ES-I3 (cell line): Measurements from ENCODE around the gene FBXO42.
"Not testable (repeated sequence)": the region's sequence is repeated elsewhere in the genome, so short reads cannot be mapped to it uniquely, and the experiment has no call there.

Experiments used
- H3K36me3 ChIP-seq: 2 replicates; pipeline ENCODE4 v1.6.1; 2013; ENCODE audit warnings: mild to moderate bottlenecking, low read length, control low read depth, moderate library complexity; ENCODE audit not compliant: insufficient read depth
- H3K4me1 ChIP-seq: 2 replicates; pipeline ENCODE4 v1.6.1; 2013; ENCODE audit warnings: mild to moderate bottlenecking, control low read depth, low read length; ENCODE audit not compliant: insufficient read depth
- H3K9ac ChIP-seq: 2 replicates; pipeline ENCODE4 v1.6.1; 2013; ENCODE audit warnings: low read depth, mild to moderate bottlenecking, low read length, moderate library complexity
- H3K9me3 ChIP-seq: 2 replicates; pipeline ENCODE4 v1.6.1; 2013; ENCODE audit warnings: mild to moderate bottlenecking, low read length, moderate library complexity; ENCODE audit not compliant: control insufficient read depth, insufficient read depth

Gene FBXO42

DNA sequence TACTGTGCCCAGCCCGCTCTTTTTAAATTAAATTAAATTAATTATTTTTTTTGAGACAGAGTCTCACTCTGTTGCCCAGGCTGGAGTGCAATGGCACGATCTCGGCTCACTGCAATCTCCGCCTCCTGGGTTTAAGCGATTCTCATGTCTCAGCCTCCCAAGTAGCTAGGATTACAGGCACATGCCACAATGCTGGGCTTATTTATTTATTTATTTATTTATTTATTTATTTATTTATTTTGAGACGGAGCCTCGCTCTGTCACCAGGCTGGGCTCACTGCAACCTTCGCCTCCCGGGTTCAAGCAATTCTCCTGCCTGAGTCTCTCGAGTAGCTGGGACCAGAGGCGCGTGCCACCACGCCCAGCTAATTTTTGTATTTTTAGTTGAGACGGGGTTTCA is 129.6 kb downstream of the FBXO42 start:
- H3K4me1 ChIP-seq, H3K9ac ChIP-seq, H3K36me3 ChIP-seq, H3K9me3 ChIP-seq: not testable (repeated sequence)

DNA sequence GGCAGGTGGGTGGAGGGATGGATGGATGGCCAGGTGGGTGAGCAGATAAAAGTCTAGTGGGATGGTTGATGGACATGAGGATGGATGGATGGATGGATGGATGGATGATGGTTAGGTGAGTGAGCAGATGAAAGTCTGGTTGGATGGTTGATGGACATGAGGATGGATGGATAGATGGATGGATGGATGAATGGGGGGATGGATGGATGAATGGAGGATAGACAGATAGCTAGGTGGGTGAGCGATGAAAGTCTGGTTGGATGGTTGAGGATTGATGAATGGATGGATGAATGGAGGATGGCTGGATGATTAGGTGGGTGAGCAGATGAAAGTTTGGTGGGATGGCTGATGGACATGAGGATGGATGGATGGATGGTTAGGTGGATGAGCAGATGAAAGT is 130.8 kb downstream of the FBXO42 start:
- Histone ChIP-seq H3K9me3 (no peaks in the 10 kb centered on the region), H3K36me3 (no peaks in the 10 kb centered on the region), H3K4me1 (no peaks in the 10 kb centered on the region), H3K9ac (no peak overlapping the region)

DNA sequence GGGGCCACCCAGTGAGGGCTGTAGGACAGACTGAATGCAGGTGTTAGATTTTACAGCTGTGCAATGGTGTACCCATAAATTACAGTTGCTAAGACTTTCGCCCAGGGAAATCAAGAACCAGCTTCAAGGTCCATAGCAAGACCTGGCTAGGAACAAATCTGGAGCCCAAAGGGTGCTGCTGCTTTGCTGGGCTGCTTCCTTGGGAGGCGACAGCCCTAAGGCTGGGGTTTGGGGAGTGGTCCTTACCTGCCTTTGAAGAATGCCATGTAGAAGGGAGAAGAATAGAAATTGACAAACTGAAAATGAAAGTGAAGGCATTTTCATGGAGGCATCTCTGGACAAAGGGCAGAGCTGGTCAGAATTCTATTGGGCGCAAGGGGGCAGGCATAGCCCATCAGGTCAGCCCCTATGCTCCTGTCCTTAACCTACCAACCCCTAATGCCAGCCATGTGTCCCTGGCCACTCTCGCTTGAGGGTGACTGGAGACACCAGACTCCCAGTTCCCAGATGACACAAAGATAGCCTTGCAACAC is 132.2 kb downstream of the FBXO42 start:
- no peak overlapping the region for H3K9ac ChIP-seq
- no peaks in the 10 kb centered on the region for H3K9me3 ChIP-seq
- no peaks in the 10 kb centered on the region for H3K4me1 ChIP-seq
- no peaks in the 10 kb centered on the region for H3K36me3 ChIP-seq

DNA sequence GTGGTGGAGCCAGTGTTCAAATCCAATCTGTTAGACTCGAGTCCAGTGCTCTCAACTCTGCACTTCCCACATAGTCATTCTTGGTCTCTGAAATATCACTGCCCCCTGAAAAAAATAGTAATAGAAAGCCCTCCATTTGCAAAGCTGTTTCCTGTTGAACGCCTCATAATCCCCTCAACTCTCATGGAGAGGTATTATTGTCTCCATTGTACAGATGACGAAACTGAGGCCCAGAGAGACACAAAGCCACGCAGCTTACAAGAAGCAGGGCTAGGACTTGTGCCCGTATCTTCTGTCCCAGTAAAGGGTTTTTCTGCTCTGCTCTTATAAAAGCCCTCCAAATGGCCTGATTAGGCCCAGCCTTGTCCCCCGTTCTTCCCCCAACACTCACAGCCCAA is 133.6 kb downstream of the FBXO42 start:
- H3K36me3 ChIP-seq = no peaks in the 10 kb centered on the region
- no peak overlapping the region for H3K9ac ChIP-seq
- no peaks in the 10 kb centered on the region for H3K4me1 ChIP-seq
- H3K9me3 ChIP-seq = no peaks in the 10 kb centered on the region

DNA sequence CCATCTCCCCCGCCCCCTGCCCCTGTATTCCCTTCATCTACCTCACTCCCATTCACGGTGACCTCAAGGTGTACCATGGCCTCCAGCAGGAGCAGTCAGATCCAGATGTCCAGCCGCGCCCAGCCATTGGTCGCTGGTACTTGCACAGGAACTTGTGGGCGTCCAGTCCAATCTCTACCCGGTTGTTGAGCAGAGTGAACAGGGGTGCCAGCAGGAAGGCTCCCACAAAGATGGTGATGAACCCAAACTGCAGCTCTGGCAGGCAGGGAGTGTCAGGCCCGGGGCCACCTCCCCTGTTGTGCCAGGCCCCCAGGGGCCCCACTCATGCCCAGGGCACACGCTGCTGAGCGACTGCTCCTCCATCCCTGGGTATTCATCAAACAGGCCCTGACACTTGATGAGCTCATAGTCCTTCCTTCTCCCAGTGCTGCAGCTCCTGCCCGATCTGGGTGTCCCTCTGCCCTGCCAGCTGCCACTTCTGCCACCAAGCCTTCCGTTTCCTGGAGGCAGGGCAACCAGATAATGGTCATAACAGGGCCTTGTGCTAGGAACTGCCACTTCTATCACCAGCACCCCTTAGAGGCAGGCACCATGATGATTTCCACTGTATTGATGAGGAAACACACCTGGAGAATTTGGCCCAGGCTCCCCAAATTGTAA is 134.1 kb downstream of the FBXO42 start:
- no peaks in the 10 kb centered on the region for H3K36me3 ChIP-seq
- H3K9me3 ChIP-seq = no peaks in the 10 kb centered on the region
- H3K4me1 ChIP-seq = peaks cover under 1% of the 10 kb centered on the region; the same call in 1 of the 2 replicates
- no peak overlapping the region for H3K9ac ChIP-seq

DNA sequence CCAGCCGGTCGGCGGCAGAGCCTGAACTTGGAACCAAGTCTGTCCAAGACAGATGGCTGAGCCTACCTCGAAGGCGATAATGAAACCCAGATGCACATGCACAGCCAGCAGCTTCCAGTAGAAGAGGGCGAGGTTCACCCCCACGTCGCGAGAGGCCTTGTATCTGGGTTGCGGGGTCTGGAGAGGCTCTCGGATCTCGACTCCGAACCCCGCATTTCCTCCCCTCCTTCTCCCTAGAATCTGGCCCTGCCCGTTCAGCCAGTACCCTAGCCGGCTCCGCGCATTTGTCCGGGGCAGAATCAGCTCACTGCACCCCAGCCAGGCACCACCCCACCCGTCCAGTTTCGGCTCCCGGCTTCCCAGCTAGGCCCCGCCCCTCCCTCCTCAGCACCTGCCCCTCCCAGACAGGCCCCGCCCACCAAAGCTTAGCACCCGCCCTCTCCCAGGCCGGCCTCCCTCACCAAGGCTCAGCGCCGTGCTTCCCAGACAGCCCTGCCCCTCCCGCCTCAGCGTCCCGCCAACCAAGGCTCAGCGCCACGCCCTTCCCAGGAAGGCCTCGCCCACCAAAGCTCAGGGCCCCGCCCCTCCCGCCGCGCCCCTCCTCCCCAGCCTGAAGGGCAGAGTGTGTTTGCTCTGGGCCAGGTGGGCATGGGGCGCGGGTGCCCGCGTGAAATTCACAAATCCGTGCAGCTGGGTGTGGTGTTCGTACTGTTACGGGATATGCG is 135.1 kb downstream of the FBXO42 start:
- Histone ChIP-seq H3K36me3 (no peaks in the 10 kb centered on the region), H3K4me1 (peaks cover 5% of the 10 kb centered on the region), H3K9me3 (no peaks in the 10 kb centered on the region), H3K9ac (peak overlapping the region; percentile 59; the same call in 1 of the 2 replicates)

DNA sequence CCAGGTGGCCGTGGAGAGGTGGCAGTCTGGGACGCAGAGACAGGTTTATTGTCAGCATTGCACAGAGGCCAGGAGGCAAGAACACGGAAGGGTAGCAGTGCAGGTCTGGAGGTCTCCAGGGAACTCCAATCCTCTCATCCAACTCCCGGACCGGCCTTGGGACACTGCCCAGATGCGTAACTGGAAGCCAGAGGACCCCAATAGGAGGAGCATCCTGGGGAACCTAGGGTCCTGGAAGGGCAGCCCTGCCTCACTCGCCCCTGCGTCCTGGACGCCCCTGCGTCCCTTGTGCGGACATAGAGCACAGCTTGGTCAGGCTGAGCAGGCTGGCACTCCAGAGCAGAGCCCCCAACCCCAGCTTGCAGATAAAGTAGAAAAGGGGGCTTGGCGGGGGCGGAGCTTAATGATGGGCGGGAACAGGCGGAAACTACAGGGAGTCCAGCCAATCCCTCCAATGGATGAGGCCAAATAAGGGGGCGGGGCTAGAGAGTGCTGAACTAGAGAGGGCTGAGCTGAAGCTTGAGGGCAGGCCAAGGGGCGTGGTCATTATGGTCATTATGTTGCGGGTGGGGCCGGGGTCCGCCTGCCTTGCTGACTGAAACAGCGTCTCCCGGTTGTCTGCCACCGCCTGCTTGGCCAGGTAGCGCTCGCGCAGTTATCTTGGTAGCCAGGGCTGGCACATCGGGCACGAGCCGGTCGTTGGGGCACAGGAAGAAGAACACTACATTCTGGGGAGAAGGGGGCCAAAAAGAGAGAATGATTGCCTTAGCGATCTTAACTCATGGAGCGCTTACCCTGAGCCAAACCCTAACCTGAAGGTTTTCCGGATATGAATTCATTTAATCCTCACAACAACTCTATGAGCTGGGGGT is 136.2 kb downstream of the FBXO42 start:
- Histone ChIP-seq H3K36me3 (no peaks in the 10 kb centered on the region), H3K9ac (peak overlapping the region; percentile 59; the same call in 1 of the 2 replicates), H3K9me3 (no peaks in the 10 kb centered on the region), H3K4me1 (peaks cover 5% of the 10 kb centered on the region)

DNA sequence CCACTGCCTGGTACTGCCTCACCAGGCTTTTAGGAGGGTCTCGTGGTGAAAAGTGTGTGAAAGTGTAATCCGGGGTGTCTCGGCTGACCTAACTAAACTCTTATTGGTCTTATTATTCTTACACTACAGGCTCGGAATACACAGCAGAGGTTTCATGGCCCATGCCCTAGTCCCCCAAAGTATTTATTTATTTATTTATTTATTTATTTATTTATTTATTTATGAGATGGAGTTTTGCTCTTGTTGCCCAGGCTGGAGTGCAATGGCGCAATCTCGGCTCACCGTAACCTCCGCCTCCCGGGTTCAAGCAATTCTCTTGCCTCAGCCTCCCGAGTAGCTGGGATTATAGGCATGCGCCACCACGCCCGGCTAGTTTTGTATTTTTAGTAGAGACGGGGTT is 137.0 kb downstream of the FBXO42 start:
- H3K36me3 ChIP-seq = not testable (repeated sequence)

DNA sequence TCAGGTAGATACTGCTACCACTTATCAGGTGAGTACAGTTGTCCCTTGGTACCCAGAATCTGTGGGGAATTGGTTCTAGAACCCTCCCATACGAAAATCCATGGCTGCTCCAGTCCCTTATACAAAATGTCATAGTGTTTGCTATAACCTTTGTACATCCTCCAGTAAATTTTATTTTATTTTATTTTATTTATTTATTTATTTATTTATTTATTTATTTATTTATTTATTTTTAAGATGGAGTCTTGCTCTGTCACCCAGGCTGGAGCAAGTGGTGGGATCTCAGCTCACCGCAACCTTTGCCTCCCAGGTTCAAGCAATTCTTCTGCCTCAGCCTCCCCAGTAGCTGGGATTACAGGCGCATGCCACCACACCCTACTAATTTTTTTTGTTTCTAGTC is 138.7 kb downstream of the FBXO42 start:
- not testable (repeated sequence) for H3K9ac ChIP-seq, H3K9me3 ChIP-seq, H3K4me1 ChIP-seq, H3K36me3 ChIP-seq

More for the DNA sequence above, 137.0 kb downstream of the FBXO42 start:
- not testable (repeated sequence) for H3K9ac ChIP-seq, H3K9me3 ChIP-seq, H3K4me1 ChIP-seq

DNA sequence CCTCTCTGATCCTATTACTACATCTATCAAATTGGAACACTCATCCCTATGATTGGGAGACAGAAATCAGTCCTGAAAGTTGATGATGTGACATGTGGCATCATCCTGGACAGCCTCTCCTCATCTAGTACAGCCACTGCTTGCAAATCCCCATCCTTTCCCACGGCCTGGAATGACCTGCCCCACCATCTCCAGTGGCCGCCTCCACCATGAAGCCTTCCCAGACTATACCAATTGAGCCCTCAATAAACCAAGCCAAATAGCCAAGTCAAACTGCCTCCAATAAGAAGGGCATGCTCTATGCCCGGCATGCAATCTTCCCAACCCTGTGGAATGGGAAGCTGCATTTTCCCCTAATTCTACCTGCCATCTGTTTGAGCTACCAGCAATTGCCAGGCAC is 139.3 kb downstream of the FBXO42 start:
- Histone ChIP-seq H3K36me3 (no peaks in the 10 kb centered on the region), H3K9me3 (no peaks in the 10 kb centered on the region), H3K4me1 (peaks cover 5% of the 10 kb centered on the region), H3K9ac (no peak overlapping the region)

DNA sequence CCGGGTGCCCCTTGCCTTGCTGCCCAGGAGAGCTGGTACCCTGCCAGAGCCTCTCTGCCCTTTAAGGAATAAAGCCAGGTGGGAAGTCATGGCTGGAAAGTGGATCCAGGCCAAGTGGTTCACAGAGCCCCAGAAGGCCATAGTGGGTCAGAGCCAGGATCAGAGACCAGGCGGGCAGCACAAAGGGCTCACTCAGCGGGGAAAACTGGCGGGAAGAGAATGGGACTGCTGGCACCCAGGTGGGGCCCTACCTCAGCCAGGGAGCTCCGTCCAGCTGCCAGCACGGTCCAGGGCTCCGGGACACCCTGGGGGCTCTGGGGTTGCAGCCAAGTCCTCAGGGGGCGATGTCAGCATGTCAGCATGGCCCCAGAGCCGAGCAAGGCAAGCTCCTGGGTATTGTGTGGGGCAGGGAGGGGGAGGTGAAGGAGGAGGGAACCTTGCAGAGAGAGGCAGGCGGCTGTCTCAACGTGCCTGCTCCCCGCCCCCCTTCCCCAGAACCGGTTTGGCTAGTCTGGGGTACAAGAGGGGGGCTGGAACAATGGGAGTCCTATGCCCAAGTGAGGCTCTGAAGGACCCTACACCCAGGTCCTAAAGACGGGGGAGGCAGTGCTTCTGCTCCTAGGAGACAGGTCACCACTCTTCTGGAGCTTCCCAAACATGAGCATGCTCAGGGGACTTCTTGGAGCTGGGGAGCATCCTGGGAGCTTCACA is 139.9 kb downstream of the FBXO42 start, which contains the start of gene ARHGEF19:
ARHGEF19 (minus strand) TSS at position 402 of the 711 bp plus-strand sequence. CDS start 3,598 bp downstream, outside the sequence.
- Histone ChIP-seq H3K4me1 (peaks cover 5% of the 10 kb centered on the region), H3K36me3 (no peaks in the 10 kb centered on the region), H3K9ac (peak within 1 kb of the TSS; percentile 34; the same call in 1 of the 2 replicates), H3K9me3 (no peaks in the 10 kb centered on the region)

DNA sequence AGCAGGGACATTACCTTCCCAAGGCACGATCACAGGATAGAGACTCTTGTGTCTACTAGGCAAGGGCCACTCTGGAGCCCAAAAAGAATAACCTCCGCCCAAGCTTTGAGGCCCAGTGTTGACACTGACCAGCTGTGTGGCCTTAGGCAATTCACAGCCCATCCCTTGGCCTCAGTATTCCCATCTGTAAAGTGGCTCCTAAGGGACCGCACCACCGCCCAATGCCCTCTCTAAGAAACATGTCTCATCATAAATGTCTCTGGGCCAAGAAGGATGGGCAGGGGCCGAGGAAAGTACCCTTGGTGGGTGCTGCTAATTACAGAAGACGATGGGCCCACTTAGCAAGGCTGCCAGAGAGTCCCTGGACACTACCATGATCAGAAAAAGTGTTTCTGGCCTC is 140.5 kb downstream of the FBXO42 start:
- Histone ChIP-seq H3K9me3 (no peaks in the 10 kb centered on the region), H3K4me1 (peaks cover 5% of the 10 kb centered on the region), H3K36me3 (no peaks in the 10 kb centered on the region), H3K9ac (no peak overlapping the region)

DNA sequence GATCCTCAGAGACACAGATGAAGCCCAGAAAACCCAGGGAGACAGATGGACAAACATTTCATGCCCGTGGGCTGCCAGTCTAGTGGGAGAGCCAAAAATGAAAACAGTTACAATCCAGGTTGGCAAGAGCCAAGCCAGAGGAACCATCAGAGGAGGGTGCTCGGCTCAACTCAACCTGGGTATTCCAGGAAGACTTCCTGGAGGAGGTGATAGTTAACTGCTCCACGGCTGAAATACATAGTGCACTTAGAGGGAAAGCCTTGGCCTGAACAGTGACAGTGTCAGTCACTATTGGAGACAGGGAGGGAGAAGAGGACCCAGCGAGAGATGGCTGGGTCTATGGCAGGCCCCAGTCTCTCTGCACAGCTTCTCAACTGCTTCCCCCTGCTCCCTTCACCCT is 141.7 kb downstream of the FBXO42 start:
- Histone ChIP-seq H3K9me3 (no peaks in the 10 kb centered on the region), H3K36me3 (no peaks in the 10 kb centered on the region), H3K9ac (no peak overlapping the region), H3K4me1 (peaks cover 5% of the 10 kb centered on the region)
